Activated T-cell treated with anti-CD3 and anti-CD28 coated beads, Interleukin-2, amount 50 U/mL, for 72 hours (primary cell): Measurements from ENCODE around the gene CYYR1. TPM values are rescaled to one million over a fixed set of nuclear protein-coding genes. Genes with fewer than 3 reads are reported as not detected.

ENCODE experiments used
- ATAC-seq, 2 donors: fragments of 150-1000 bp; cut with Tn5 transposase; replicated peaks in 1 of 2; 2 replicates each; pipeline ENCODE4 v1.10.0; 2021; ENCODE audit warnings: moderate library complexity in 2 of 2, mild to moderate bottlenecking in 1 of 2
- DNase-seq, 2 donors: peaks; one replicate each; pipeline ENCODE4 v3.0.0; 2021 to 2022; ENCODE audit warnings: mixed read lengths in 1 of 2
- H3K27ac Mint-ChIP-seq: one replicate; pipeline ENCODE4 v1.8.0; 2022; ENCODE audit warnings: mild to moderate bottlenecking, moderate library complexity, mixed read lengths
- H3K27me3 Mint-ChIP-seq: one replicate; pipeline ENCODE4 v1.8.0; 2022; ENCODE audit warnings: low read depth, mixed read lengths
- H3K36me3 Mint-ChIP-seq, 2 donors: one replicate each; pipeline ENCODE4 v1.8.0; 2022; ENCODE audit warnings: mixed read lengths in 2 of 2, mild to moderate bottlenecking in 1 of 2; ENCODE audit not compliant: insufficient read depth in 2 of 2
- H3K4me1 Mint-ChIP-seq: one replicate; pipeline ENCODE4 v1.8.0; 2022; ENCODE audit warnings: low read depth, mixed read lengths
- H3K4me3 Mint-ChIP-seq, 2 donors: one replicate each; pipeline ENCODE4 v1.8.0; 2022; ENCODE audit warnings: mild to moderate bottlenecking in 2 of 2, mixed read lengths in 2 of 2, moderate library complexity in 2 of 2
- H3K9me3 Mint-ChIP-seq, 2 donors: one replicate each; pipeline ENCODE4 v1.8.0; 2022; ENCODE audit warnings: mixed read lengths in 2 of 2
- total RNA-seq, 2 donors: library from RNA; stranded (reverse); gene quantifications; one replicate each; pipeline ENCODE4 v1.2.3, GENCODE V29; 2022

Gene CYYR1
- total RNA-seq, 2 donors from 2014 or later = not detected

GRCh38 chr21:26572076-26572701 lies 897 bp downstream of the CYYR1 start:
- H3K9me3 Mint-ChIP-seq = peaks cover 2 to 7% of the 10 kb centered on the region in 2 donors
- H3K36me3 Mint-ChIP-seq = peaks cover 6 to 12% of the 10 kb centered on the region in 2 donors
- H3K27ac Mint-ChIP-seq = no peak overlapping the region
- no peak for ATAC-seq
- H3K27me3 Mint-ChIP-seq = peaks cover 34% of the 10 kb centered on the region
- peak overlapping the region; percentile 41 to 79 for H3K4me3 Mint-ChIP-seq
- DNase-seq = no peak
- H3K4me1 Mint-ChIP-seq = peaks cover 5% of the 10 kb centered on the region

GRCh38 chr21:26570203-26570602 lies 2.9 kb downstream of the CYYR1 start:
- Mint-ChIP-seq H3K9me3 (peaks cover 2 to 5% of the 10 kb centered on the region in 2 donors), H3K4me1 (peaks cover 5% of the 10 kb centered on the region), H3K27ac (no peak overlapping the region), H3K4me3 (no peak overlapping the region), H3K27me3 (peaks cover 34% of the 10 kb centered on the region), H3K36me3 (peaks cover 6 to 12% of the 10 kb centered on the region in 2 donors)
- DNase-seq (no peak), ATAC-seq (no peak)

GRCh38 chr21:26565546-26565945 lies 7.5 kb downstream of the CYYR1 start:
- no peak for ATAC-seq
- no peak for DNase-seq
- Mint-ChIP-seq H3K27me3 (peaks cover 9% of the 10 kb centered on the region), H3K4me1 (no peaks in the 10 kb centered on the region), H3K9me3 (peaks cover 0 to 2% of the 10 kb centered on the region in 2 donors), H3K4me3 (no peak overlapping the region), H3K36me3 (no peaks in the 10 kb centered on the region), H3K27ac (no peak overlapping the region)

GRCh38 chr21:26565111-26565510 lies 8.0 kb downstream of the CYYR1 start:
- Mint-ChIP-seq H3K27ac (no peak overlapping the region), H3K4me3 (no peak overlapping the region), H3K4me1 (no peaks in the 10 kb centered on the region), H3K36me3 (no peaks in the 10 kb centered on the region), H3K27me3 (peaks cover 9% of the 10 kb centered on the region), H3K9me3 (peaks cover 0 to 2% of the 10 kb centered on the region in 2 donors)
- ATAC-seq = no peak
- DNase-seq = no peak

GRCh38 chr21:26563856-26564503 lies 9.1 kb downstream of the CYYR1 start:
- Mint-ChIP-seq H3K27ac (no peak overlapping the region), H3K4me1 (no peaks in the 10 kb centered on the region), H3K36me3 (no peaks in the 10 kb centered on the region), H3K4me3 (no peak overlapping the region), H3K9me3 (peaks cover 0 to 2% of the 10 kb centered on the region in 2 donors), H3K27me3 (peaks cover 9% of the 10 kb centered on the region)
- DNase-seq = no peak
- no peak for ATAC-seq

DNA sequence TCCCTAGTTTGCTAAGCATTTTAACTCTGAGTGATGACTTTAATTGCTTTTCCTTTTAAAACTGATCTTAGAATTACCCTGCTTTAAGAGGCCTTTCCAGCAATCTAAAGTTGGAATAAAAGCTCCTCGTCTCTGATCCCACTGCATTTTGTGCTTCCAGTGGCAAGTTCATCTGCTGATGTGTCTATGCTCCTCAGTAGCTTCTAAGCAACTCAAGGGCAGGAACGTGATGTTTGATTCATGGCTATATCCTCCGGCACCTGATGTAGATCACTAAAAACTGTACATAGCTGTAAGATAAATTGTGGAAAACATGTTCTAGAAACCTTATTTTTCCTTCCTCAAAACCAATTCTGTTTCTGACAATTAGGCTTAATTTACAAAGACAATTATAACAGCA lies 12.5 kb downstream of the CYYR1 start:
- no peak for ATAC-seq
- Mint-ChIP-seq H3K27me3 (no peaks in the 10 kb centered on the region), H3K4me1 (no peaks in the 10 kb centered on the region)

GRCh38 chr21:26559099-26559498 lies 14.0 kb downstream of the CYYR1 start:
- Mint-ChIP-seq H3K27me3 (no peaks in the 10 kb centered on the region), H3K9me3 (no peaks in the 10 kb centered on the region), H3K4me1 (no peaks in the 10 kb centered on the region), H3K36me3 (no peaks in the 10 kb centered on the region), H3K4me3 (no peak overlapping the region), H3K27ac (no peak overlapping the region)
- DNase-seq (no peak), ATAC-seq (no peak)

More for the DNA sequence above, 12.5 kb downstream of the CYYR1 start:
- H3K27ac Mint-ChIP-seq = no peak overlapping the region
- no peak overlapping the region for H3K4me3 Mint-ChIP-seq
- no peaks in the 10 kb centered on the region for H3K9me3 Mint-ChIP-seq
- DNase-seq = no peak
- H3K36me3 Mint-ChIP-seq = no peaks in the 10 kb centered on the region

DNA sequence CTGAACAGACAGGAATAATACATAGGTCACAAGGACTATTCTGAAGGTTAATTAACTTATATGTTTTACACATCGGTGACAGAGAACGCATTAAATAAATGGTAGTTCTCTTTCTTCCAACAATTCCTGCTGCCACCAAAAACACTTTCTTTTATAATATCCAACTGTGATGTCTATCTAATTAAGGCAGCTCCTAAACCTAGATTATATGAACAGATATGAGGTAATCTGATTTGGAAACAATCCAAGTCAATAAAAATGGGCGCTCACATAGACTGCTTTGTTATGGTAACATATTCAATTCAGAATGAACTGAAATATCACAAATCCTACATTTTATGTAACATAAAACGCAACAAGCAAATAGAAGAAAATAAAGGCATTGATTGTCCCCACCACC lies 16.0 kb downstream of the CYYR1 start:
- H3K27ac Mint-ChIP-seq = no peak overlapping the region

GRCh38 chr21:26555540-26556146 lies 17.4 kb downstream of the CYYR1 start:
- no peak for DNase-seq
- Mint-ChIP-seq H3K36me3 (no peaks in the 10 kb centered on the region), H3K9me3 (no peaks in the 10 kb centered on the region), H3K4me3 (no peak overlapping the region), H3K4me1 (no peaks in the 10 kb centered on the region), H3K27me3 (no peaks in the 10 kb centered on the region), H3K27ac (no peak overlapping the region)
- ATAC-seq = no peak

More for the DNA sequence above, 16.0 kb downstream of the CYYR1 start:
- no peak for ATAC-seq
- no peaks in the 10 kb centered on the region for H3K4me1 Mint-ChIP-seq
- no peaks in the 10 kb centered on the region for H3K36me3 Mint-ChIP-seq
- DNase-seq = no peak
- no peaks in the 10 kb centered on the region for H3K9me3 Mint-ChIP-seq
- no peaks in the 10 kb centered on the region for H3K27me3 Mint-ChIP-seq
- H3K4me3 Mint-ChIP-seq = no peak overlapping the region

- no peaks in the 10 kb centered on the region for H3K4me1 Mint-ChIP-seq
- H3K36me3 Mint-ChIP-seq = no peaks in the 10 kb centered on the region
- H3K9me3 Mint-ChIP-seq = no peaks in the 10 kb centered on the region
- no peaks in the 10 kb centered on the region for H3K27me3 Mint-ChIP-seq
- H3K4me3 Mint-ChIP-seq = no peak overlapping the region
- H3K27ac Mint-ChIP-seq = no peak overlapping the region
- ATAC-seq (no peak), DNase-seq (no peak)
Measured at GRCh38 chr21:26554365-26554764, 18.7 kb downstream of the CYYR1 start.

DNA sequence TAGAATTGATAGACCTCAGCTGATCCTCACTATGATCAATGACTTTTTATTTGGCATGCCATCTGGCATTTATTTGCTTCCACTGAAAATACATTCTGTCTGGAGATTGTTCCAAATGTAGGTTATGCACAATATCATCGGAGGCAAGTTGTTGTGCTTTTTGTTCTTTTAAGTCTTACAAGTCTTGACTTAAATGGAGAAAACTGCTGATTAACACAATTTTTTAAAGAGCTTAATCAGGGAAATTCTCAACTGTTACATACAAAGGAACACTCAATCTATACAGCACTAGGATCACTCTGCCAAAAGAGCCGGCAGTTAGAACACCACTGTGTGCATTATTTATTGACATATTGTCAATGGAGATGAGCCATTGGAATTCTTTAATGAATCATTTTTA lies 19.2 kb downstream of the CYYR1 start:
- no peaks in the 10 kb centered on the region for H3K27me3 Mint-ChIP-seq
- no peak overlapping the region for H3K4me3 Mint-ChIP-seq
- ATAC-seq (no peak), DNase-seq (no peak)
- H3K4me1 Mint-ChIP-seq = no peaks in the 10 kb centered on the region
- H3K27ac Mint-ChIP-seq = no peak overlapping the region
- H3K36me3 Mint-ChIP-seq = no peaks in the 10 kb centered on the region
- H3K9me3 Mint-ChIP-seq = no peaks in the 10 kb centered on the region

DNA sequence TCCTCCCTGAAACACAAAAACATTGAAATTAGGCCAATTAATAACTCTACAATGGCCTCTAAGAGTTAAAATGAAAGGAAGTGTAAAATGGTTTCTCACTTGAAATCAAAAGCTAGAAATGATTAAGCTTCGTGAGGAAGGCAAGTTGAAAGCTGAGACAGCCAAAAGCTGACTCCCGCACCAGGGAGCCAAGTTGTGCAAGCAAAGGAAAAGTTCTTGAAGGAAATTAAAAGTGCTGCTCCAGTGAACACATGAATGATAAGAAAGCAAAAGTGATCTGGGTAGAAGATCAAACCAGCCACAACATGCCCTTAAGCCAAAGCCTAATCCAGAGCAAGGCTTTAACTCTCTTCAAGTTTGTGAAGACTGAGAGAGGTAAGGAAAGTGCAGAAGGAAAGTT lies 22.8 kb downstream of the CYYR1 start:
- H3K4me3 Mint-ChIP-seq = no peak overlapping the region
- no peaks in the 10 kb centered on the region for H3K36me3 Mint-ChIP-seq
- no peak overlapping the region for H3K27ac Mint-ChIP-seq

DNA sequence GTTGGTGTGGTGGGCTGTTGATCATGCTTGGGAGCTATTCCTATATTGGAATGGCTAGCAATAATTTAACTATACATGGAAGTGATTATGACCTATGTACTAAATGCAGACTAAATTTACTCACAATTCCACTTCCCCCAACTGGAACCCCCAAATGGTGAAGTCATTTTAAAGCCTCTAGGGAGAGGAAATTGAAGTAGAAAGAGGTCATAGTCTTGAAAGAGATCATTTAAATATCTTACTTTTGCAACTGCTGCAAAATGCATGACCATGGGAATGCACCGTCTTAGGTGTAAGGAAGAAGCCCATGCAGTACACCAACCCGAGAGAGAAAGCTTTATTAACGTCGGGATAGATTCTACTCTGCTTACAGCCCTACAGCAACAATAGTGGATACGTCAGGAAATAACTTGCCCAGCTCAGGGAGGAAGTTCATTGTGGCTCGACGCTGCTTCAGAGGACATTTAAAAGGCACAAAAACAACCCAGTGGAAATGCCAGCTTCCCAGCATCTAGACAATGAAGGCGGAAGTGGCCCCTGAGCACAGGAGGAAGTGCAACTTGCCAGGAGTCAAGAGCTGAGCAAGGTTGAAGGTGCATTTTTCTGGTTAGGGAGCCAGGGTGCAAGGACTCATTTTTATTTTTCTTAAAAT lies 26.5 kb downstream of the CYYR1 start:
- no peak overlapping the region for H3K4me3 Mint-ChIP-seq
- H3K27ac Mint-ChIP-seq = no peak overlapping the region
- H3K9me3 Mint-ChIP-seq = no peaks in the 10 kb centered on the region
- DNase-seq (no peak), ATAC-seq (no peak)
- H3K36me3 Mint-ChIP-seq = no peaks in the 10 kb centered on the region
- no peaks in the 10 kb centered on the region for H3K27me3 Mint-ChIP-seq
- no peaks in the 10 kb centered on the region for H3K4me1 Mint-ChIP-seq

More for the DNA sequence above, 22.8 kb downstream of the CYYR1 start:
- H3K4me1 Mint-ChIP-seq = no peaks in the 10 kb centered on the region
- DNase-seq (no peak), ATAC-seq (no peak)
- H3K27me3 Mint-ChIP-seq = no peaks in the 10 kb centered on the region
- H3K9me3 Mint-ChIP-seq = no peaks in the 10 kb centered on the region
